Activated T-helper 9 cell treated with anti-CD3 and anti-CD28 coated beads, Interleukin-2, amount 50 U/mL, for 16 hours (primary cell): ENCODE results near the gene KLF15.

ENCODE experiments used
- DNase-seq: peaks from one replicate; pipeline ENCODE4 v3.0.0-alpha.2; 2020; ENCODE audit warnings: low read depth

KLF15 gene

GRCh38 chr3:126389112-126389793, 32.0 kb upstream of the KLF15 start:
- no peak for DNase-seq

- no peak for DNase-seq
These were observed 24.8 kb upstream of the KLF15 start for GRCh38 chr3:126381966-126382365.

- no peak for DNase-seq
These were observed 23.0 kb upstream of the KLF15 start for GRCh38 chr3:126380011-126380768.

GRCh38 chr3:126378341-126378751, 21.1 kb upstream of the KLF15 start:
- no peak for DNase-seq

GRCh38 chr3:126377211-126377610, 20.0 kb upstream of the KLF15 start:
- no peak for DNase-seq

GRCh38 chr3:126376444-126376843, 19.2 kb upstream of the KLF15 start:
- no peak for DNase-seq

GRCh38 chr3:126375835-126376331, 18.7 kb upstream of the KLF15 start:
- DNase-seq: no peak

GRCh38 chr3:126373682-126374601, 16.7 kb upstream of the KLF15 start:
- no peak for DNase-seq

GRCh38 chr3:126373146-126373613, 16.0 kb upstream of the KLF15 start:
- no peak for DNase-seq

GRCh38 chr3:126372413-126373145, 15.4 kb upstream of the KLF15 start:
- DNase-seq: no peak

GRCh38 chr3:126371096-126371705, 14.0 kb upstream of the KLF15 start:
- no peak for DNase-seq

GRCh38 chr3:126370606-126371005, 13.4 kb upstream of the KLF15 start:
- DNase-seq: no peak

- DNase-seq: no peak
These were observed 12.8 kb upstream of the KLF15 start for GRCh38 chr3:126370055-126370454.

- no peak for DNase-seq
These were observed 12.3 kb upstream of the KLF15 start for GRCh38 chr3:126369490-126369889.

- no peak for DNase-seq
These were observed 10.2 kb upstream of the KLF15 start for GRCh38 chr3:126367316-126367805.

- no peak for DNase-seq
These were observed 8.4 kb upstream of the KLF15 start for GRCh38 chr3:126365351-126366277.

GRCh38 chr3:126364731-126365301, 7.6 kb upstream of the KLF15 start:
- no peak for DNase-seq

- no peak for DNase-seq
These were observed 7.0 kb upstream of the KLF15 start for GRCh38 chr3:126364130-126364695.

- DNase-seq: no peak
These were observed 4.0 kb upstream of the KLF15 start for GRCh38 chr3:126361211-126361610.
